SK-N-MC (cell line): ENCODE data around the gene DSCAM.

Experiments used
- EZH2 ChIP-seq: fragments of 200-600 bp; sonication (generic); IDR thresholded peaks from one replicate; pipeline ENCODE4 v1.6.1; 2017; ENCODE audit warnings: antibody characterized with exemption
- POLR2AphosphoS5 ChIP-seq: IDR thresholded peaks from 2 replicates; pipeline ENCODE4 v1.6.1; 2012; ENCODE audit warnings: mild to moderate bottlenecking, low read depth, low read length, borderline replicate concordance

- no peak for TF ChIP-seq EZH2
- TF ChIP-seq POLR2AphosphoS5 = no peak
Observed at GRCh38 chr21:40020651-40021050, 826.3 kb downstream of the DSCAM start.
